ENCODE measurements around the gene DCK. TPM values are rescaled to one million over a fixed set of nuclear protein-coding genes. Genes with fewer than 3 reads are reported as not detected.

The DCK gene
- total RNA-seq, 1 experiment from 2014 or later: 13.7 TPM

DNA sequence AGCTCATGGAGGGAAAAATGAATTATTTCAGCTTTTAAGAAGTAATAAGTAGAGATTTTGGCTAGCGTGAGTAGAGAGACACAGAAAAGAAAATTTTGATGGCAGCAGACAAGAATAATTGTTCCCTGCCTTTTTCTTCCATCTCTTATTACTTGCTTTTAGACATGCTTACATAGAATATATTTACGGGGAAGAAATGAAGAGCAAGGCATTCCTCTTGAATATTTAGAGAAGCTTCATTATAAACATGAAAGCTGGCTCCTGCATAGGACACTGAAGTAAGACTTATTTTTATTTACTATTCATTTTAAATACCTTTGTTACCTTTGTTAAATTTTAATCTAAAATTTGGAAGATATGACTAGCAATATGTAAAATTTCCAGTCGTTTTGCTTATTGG lies 32.2 kb downstream of the DCK start:
- no peaks in the 10 kb centered on the region for H3K4me1 ChIP-seq (ENCODE audit: insufficient read depth, low read length)
- no peak overlapping the region for H3K56ac ChIP-seq (ENCODE audit: insufficient read length, low read depth, low read length)
- no peaks in the 10 kb centered on the region for H3K27me3 ChIP-seq (ENCODE audit: insufficient read depth, low read length)
- no peak overlapping the region for H3K27ac Mint-ChIP-seq
- no peaks in the 10 kb centered on the region for H3K79me2 ChIP-seq (ENCODE audit: insufficient read depth, low read length)
- H3K23me2 ChIP-seq (ENCODE audit: insufficient read length, low read depth, low read length, poor library complexity, severe bottlenecking): no peaks in the 10 kb centered on the region
- H4K20me1 ChIP-seq (ENCODE audit: control insufficient read depth, insufficient read depth, insufficient read length): no peaks in the 10 kb centered on the region
- H3K23ac ChIP-seq (ENCODE audit: insufficient read length, low read depth, low read length): no peak overlapping the region
- no CpG with 5 or more reads among the region's 3 CpGs for WGBS (ENCODE audit: extremely low coverage, insufficient read length, low lambda C conversion rate)
- no peaks in the 10 kb centered on the region for H3K9me3 ChIP-seq (ENCODE audit: control insufficient read depth, low read depth, low read length)
- H2BK12ac ChIP-seq (ENCODE audit: insufficient read length, low read depth, low read length): no peak overlapping the region
- H2BK15ac ChIP-seq (ENCODE audit: low read depth, low read length): no peak overlapping the region
- H3T11ph ChIP-seq (ENCODE audit: low read length): no peak overlapping the region
- H4K91ac ChIP-seq (ENCODE audit: insufficient read length, low read depth, low read length): no peak overlapping the region
- H3K9me3 Mint-ChIP-seq: no peaks in the 10 kb centered on the region
- no peak overlapping the region for H3K4ac ChIP-seq (ENCODE audit: low read depth, low read length)
- H3K9ac ChIP-seq (ENCODE audit: extremely low read depth, insufficient read length, low read length): no peak overlapping the region
- H3K4me2 ChIP-seq (ENCODE audit: insufficient read depth, insufficient read length, low read length): no peak overlapping the region
- H2BK5ac ChIP-seq (ENCODE audit: insufficient read length, low read length): no peak overlapping the region
- H4K8ac ChIP-seq (replicated peaks; ENCODE audit: insufficient read length, low read depth, low read length): no peak overlapping the region
- no peak overlapping the region for H3K27ac ChIP-seq (ENCODE audit: insufficient read length, low read depth, low read length)
- no peak overlapping the region for H3K18ac ChIP-seq (ENCODE audit: insufficient read length, low read depth, low read length)
- no peak overlapping the region for H2BK20ac ChIP-seq (ENCODE audit: low read depth, low read length, poor library complexity, severe bottlenecking)
- no peak overlapping the region for H3K14ac ChIP-seq (ENCODE audit: insufficient read depth, low read length)
- TF ChIP-seq CTCF (conservative IDR thresholded peaks at IDR 0.05): no peak
- no peaks in the 10 kb centered on the region for H3K79me1 ChIP-seq (ENCODE audit: insufficient read depth, low read depth, low read length, poor library complexity, severe bottlenecking)
- H2AK5ac ChIP-seq (ENCODE audit: insufficient read length, low read length): no peak overlapping the region
- H3K27me3 Mint-ChIP-seq (ENCODE audit: low read depth): no peaks in the 10 kb centered on the region
- peaks cover 11 to 12% of the 10 kb centered on the region in 2 experiments for H3K4me1 Mint-ChIP-seq
- no peak overlapping the region for H2AFZ ChIP-seq (ENCODE audit: low read length)
- no peak overlapping the region for H2BK120ac ChIP-seq (ENCODE audit: low read depth, low read length, poor library complexity, severe bottlenecking)
- H3K4me3 Mint-ChIP-seq: no peak overlapping the region
- no peak for DNase-seq
- no peak overlapping the region for H4K5ac ChIP-seq (ENCODE audit: insufficient read length, low read depth, low read length)
- peaks cover 4 to 42% (median 29%) of the 10 kb centered on the region in 3 experiments; a peak in 5 of 7 replicates for H3K36me3 Mint-ChIP-seq (ENCODE audit: insufficient read depth in 1 of 3, low read depth in 3 of 3)

All from H9 (cell line).